Posterior cingulate gyrus (tissue), 11 donors: ENCODE measurements around the gene XYLT2.
"Not testable (repeated sequence)": the region's sequence is repeated elsewhere in the genome, so short reads cannot be mapped to it uniquely, and the experiment has no call there.

Experiments
- DNase-seq, 10 donors: peaks; one replicate each; pipeline versions ENCODE4 v3.0.0 to v3.0.0-alpha.2; 2020 to 2021; ENCODE audit warnings: mixed read lengths in 3 of 10
- intact Hi-C: fragments of 100-400 bp; cut with DNase I; formaldehyde crosslinking; loops from one replicate; pipeline ENCODE4 v1.15.1; 2023

Gene XYLT2

GRCh38 chr17:50345432-50346312 lies at the start of gene XYLT2:
Gene XYLT2, plus strand, starts transcription at chr17:50346126. Its CDS starts 15 bp downstream, at chr17:50346141.
- intact Hi-C loops, result no loop called here

GRCh38 chr17:50297407-50297865 lies 48.5 kb upstream of the XYLT2 start:
- peak; percentile 55 to 97 (median 76) for DNase-seq
- intact Hi-C loops, result loop anchor here (1.0 to 10.0 kb wide), 2 partner anchors 97 to 163 kb away; partner anchors contain the start of gene SAMD14

More at GRCh38 chr17:50345432-50346312, at the start of gene XYLT2:
- DNase-seq, result peak; percentile 59 to 97 (median 81)

- DNase-seq, result peak in 2 of 10 donors; percentile 43 to 54
- intact Hi-C loops, result loop anchor here (10.0 kb wide), 1 partner anchor 163 kb away; the partner anchor contains the start of gene SAMD14
These were observed 47.9 kb upstream of the XYLT2 start for GRCh38 chr17:50298018-50298417.

- intact Hi-C loops, result loop anchor here (10.0 kb wide), 1 partner anchor 165 kb away; the partner anchor contains the start of gene SAMD14
- DNase-seq, result no peak
These were observed 46.1 kb upstream of the XYLT2 start for GRCh38 chr17:50299776-50300175.

- peak in 1 of 10 donors; percentile 7 for DNase-seq
- intact Hi-C loops, result not testable (repeated sequence)
These were observed 45.1 kb upstream of the XYLT2 start for GRCh38 chr17:50300824-50301223.

- DNase-seq, result peak in 1 of 10 donors; percentile 2
These were observed 43.9 kb upstream of the XYLT2 start for GRCh38 chr17:50301891-50302584.

GRCh38 chr17:50303051-50303450 lies 42.9 kb upstream of the XYLT2 start:
- intact Hi-C loops, result no loop called here
- DNase-seq, result peak in 1 of 10 donors; percentile 13

More at GRCh38 chr17:50301891-50302584, 43.9 kb upstream of the XYLT2 start:
- intact Hi-C loops, result no loop called here

- intact Hi-C loops, result no loop called here
- peak in 1 of 10 donors; percentile 18 for DNase-seq
These were observed 42.3 kb upstream of the XYLT2 start for GRCh38 chr17:50303596-50303995.

GRCh38 chr17:50304781-50305404 lies 41.0 kb upstream of the XYLT2 start:
- intact Hi-C loops, result no loop called here
- peak in 1 of 10 donors; percentile 35 for DNase-seq

- intact Hi-C loops, result no loop called here
- DNase-seq, result peak in 1 of 10 donors; percentile 2
These were observed 38.3 kb upstream of the XYLT2 start for GRCh38 chr17:50307654-50308053.

- DNase-seq, result no peak
- intact Hi-C loops, result no loop called here
These were observed 37.3 kb upstream of the XYLT2 start for GRCh38 chr17:50308666-50309065.

GRCh38 chr17:50310455-50311111 lies 35.3 kb upstream of the XYLT2 start:
- intact Hi-C loops, result loop anchor here (10.0 kb wide), 1 partner anchor 56 kb away; no protein-coding TSS in a partner anchor
- DNase-seq, result peak in 1 of 10 donors; percentile 8

GRCh38 chr17:50311112-50311460 lies 34.8 kb upstream of the XYLT2 start:
- DNase-seq, result peak in 1 of 10 donors; percentile 2
- intact Hi-C loops, result loop anchor here (10.0 kb wide), 1 partner anchor 56 kb away; no protein-coding TSS in a partner anchor

- intact Hi-C loops, result loop anchor here (10.0 kb wide), 1 partner anchor 57 kb away; no protein-coding TSS in a partner anchor
- peak in 2 of 10 donors; percentile 8 to 28 for DNase-seq
These were observed 34.4 kb upstream of the XYLT2 start for GRCh38 chr17:50311483-50311882.

- intact Hi-C loops, result loop anchor here (10.0 kb wide), 1 partner anchor 58 kb away; no protein-coding TSS in a partner anchor
- DNase-seq, result peak in 2 of 10 donors; percentile 32 to 47
These were observed 33.6 kb upstream of the XYLT2 start for GRCh38 chr17:50312308-50312707.

GRCh38 chr17:50314456-50315011 lies 31.4 kb upstream of the XYLT2 start:
- peak in 1 of 10 donors; percentile 44 for DNase-seq
- intact Hi-C loops, result loop anchor here (10.0 kb wide), 1 partner anchor 60 kb away; no protein-coding TSS in a partner anchor

- DNase-seq, result no peak
- intact Hi-C loops, result loop anchor here (10.0 kb wide), 1 partner anchor 61 kb away; no protein-coding TSS in a partner anchor
These were observed 29.8 kb upstream of the XYLT2 start for GRCh38 chr17:50316016-50316587.

- DNase-seq, result not testable (repeated sequence)
- intact Hi-C loops, result loop anchor here (10.0 kb wide), 1 partner anchor 62 kb away; no protein-coding TSS in a partner anchor
These were observed 29.3 kb upstream of the XYLT2 start for GRCh38 chr17:50316660-50317059.

GRCh38 chr17:50317121-50317520 lies 28.8 kb upstream of the XYLT2 start:
- intact Hi-C loops, result loop anchor here (10.0 kb wide), 1 partner anchor 62 kb away; no protein-coding TSS in a partner anchor
- no peak for DNase-seq
